GM13976 (cell line): ENCODE measurements around the gene CDCA7L.
"Not testable (repeated sequence)": the region's sequence is repeated elsewhere in the genome, so short reads cannot be mapped to it uniquely, and the experiment has no call there.

Experiments used
- DNase-seq: peaks from one replicate; pipeline ENCODE4 v3.0.0; 2012; ENCODE audit warnings: low spot score
- in situ Hi-C: fragments of 300-500 bp; cut with MboI; formaldehyde crosslinking; loops from one replicate; pipeline ENCODE4 v1.12.0; 2022; ENCODE audit warnings: low sequenced_read_pairs, mixed read lengths, inconsistent platforms; ENCODE audit not compliant: unreplicated experiment
- TF ChIP-seq, protein P1 (sequence below): IDR thresholded peaks from 2 replicates; pipeline ENCODE4 v1.5.1; 2012; ENCODE audit warnings: borderline replicate concordance, mild to moderate bottlenecking; ENCODE audit not compliant: insufficient read depth; ENCODE audit errors: extremely low read depth, missing control alignments, control extremely low read depth

Gene CDCA7L

GRCh38 chr7:21887779-21888178, 57.9 kb downstream of the CDCA7L start:
- TF ChIP-seq, protein P1, sequence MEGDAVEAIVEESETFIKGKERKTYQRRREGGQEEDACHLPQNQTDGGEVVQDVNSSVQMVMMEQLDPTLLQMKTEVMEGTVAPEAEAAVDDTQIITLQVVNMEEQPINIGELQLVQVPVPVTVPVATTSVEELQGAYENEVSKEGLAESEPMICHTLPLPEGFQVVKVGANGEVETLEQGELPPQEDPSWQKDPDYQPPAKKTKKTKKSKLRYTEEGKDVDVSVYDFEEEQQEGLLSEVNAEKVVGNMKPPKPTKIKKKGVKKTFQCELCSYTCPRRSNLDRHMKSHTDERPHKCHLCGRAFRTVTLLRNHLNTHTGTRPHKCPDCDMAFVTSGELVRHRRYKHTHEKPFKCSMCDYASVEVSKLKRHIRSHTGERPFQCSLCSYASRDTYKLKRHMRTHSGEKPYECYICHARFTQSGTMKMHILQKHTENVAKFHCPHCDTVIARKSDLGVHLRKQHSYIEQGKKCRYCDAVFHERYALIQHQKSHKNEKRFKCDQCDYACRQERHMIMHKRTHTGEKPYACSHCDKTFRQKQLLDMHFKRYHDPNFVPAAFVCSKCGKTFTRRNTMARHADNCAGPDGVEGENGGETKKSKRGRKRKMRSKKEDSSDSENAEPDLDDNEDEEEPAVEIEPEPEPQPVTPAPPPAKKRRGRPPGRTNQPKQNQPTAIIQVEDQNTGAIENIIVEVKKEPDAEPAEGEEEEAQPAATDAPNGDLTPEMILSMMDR, result no peak
- in situ Hi-C loops, result no loop called here
- DNase-seq, result no peak

GRCh38 chr7:21887353-21887752, 58.3 kb downstream of the CDCA7L start:
- TF ChIP-seq, protein P1, result no peak
- in situ Hi-C loops, result no loop called here
- no peak for DNase-seq

DNA sequence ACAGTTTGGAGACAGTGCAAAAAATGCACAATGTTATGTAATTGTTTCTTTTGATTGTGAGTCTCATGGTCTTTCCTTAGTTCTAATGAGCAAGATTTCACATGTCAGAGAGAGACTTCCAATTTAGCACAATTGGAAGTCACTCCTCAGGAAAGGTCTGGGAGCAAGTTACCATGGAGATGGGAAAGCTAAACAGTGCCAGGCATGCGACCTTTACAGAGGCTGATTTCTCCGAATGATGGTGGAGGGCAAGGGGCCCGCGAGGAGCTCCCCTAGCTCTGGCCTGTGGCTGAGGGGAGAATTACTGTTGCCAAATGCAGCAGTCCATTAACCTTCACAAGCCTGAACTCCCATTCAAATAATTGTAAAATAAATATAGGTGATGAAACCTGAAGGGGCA, 59.3 kb downstream of the CDCA7L start:
- DNase-seq, result no peak
- TF ChIP-seq, protein P1, result no peak
- in situ Hi-C loops, result no loop called here

GRCh38 chr7:21884496-21884895, 61.2 kb downstream of the CDCA7L start:
- no peak for DNase-seq
- TF ChIP-seq, protein P1, result no peak
- in situ Hi-C loops, result no loop called here

- in situ Hi-C loops, result not testable (repeated sequence)
These were observed 62.2 kb downstream of the CDCA7L start for GRCh38 chr7:21883501-21883900.

GRCh38 chr7:21883069-21883468, 62.6 kb downstream of the CDCA7L start:
- no peak for DNase-seq
- TF ChIP-seq, protein P1, result no peak
- in situ Hi-C loops, result no loop called here

More at GRCh38 chr7:21883501-21883900, 62.2 kb downstream of the CDCA7L start:
- not testable (repeated sequence) for DNase-seq

- TF ChIP-seq, protein P1, result no peak
- in situ Hi-C loops, result no loop called here
- no peak for DNase-seq
These were observed 75.8 kb downstream of the CDCA7L start for GRCh38 chr7:21869785-21870402.
